SK-N-SH treated with all-trans-retinoic acid at 6 μM for 48 hours (cell line): Measurements from ENCODE around the gene DOK6.

ENCODE experiments used
- ATAC-seq: fragments of 200-7000 bp; cut with Tn5 transposase; 3 replicates; pipeline ENCODE4 v1.9.1; 2020; ENCODE audit warnings: mild to moderate bottlenecking, moderate library complexity
- ARNTL ChIP-seq: fragments of 450-650 bp; formaldehyde crosslinking; IDR thresholded peaks from 2 replicates; pipeline ENCODE4 v1.5.0; 2020; ENCODE audit warnings: low read depth, mild to moderate bottlenecking, moderate library complexity, borderline replicate concordance
- BACH2 ChIP-seq: fragments of 250-450 bp; sonication (Bioruptor Pico); IDR thresholded peaks from 2 replicates; pipeline ENCODE4 v1.9.0; 2021; ENCODE audit warnings: mild to moderate bottlenecking, borderline replicate concordance
- CSDC2 ChIP-seq: fragments of 250-450 bp; sonication (Bioruptor Pico); IDR thresholded peaks from 2 replicates; pipeline ENCODE4 v1.5.0; 2020; ENCODE audit warnings: mild to moderate bottlenecking, moderate library complexity
- ESRRG ChIP-seq: fragments of 250-450 bp; sonication (Bioruptor Pico); IDR thresholded peaks from 2 replicates; pipeline ENCODE4 v1.6.1; 2021; ENCODE audit warnings: mild to moderate bottlenecking
- GLIS3 ChIP-seq: fragments of 250-450 bp; sonication (Bioruptor Pico); IDR thresholded peaks from 2 replicates; pipeline ENCODE4 v1.5.0; 2020; ENCODE audit warnings: mild to moderate bottlenecking, moderate library complexity
- ISL1 ChIP-seq: fragments of 250-450 bp; sonication (Bioruptor Pico); IDR thresholded peaks from 2 replicates; pipeline ENCODE4 v2.1.2; 2022; ENCODE audit warnings: mild to moderate bottlenecking, moderate library complexity
- OSR1 ChIP-seq: fragments of 250-450 bp; sonication (Bioruptor Pico); IDR thresholded peaks from 2 replicates; pipeline ENCODE4 v1.8.0; 2022; ENCODE audit warnings: moderate library complexity, mild to moderate bottlenecking, inconsistent platforms
- POU6F1 ChIP-seq: fragments of 250-450 bp; sonication (Bioruptor Pico); IDR thresholded peaks from 2 replicates; pipeline ENCODE4 v1.8.0; 2021; ENCODE audit warnings: low read depth, mild to moderate bottlenecking, moderate library complexity, borderline replicate concordance
- PPARA ChIP-seq: fragments of 250-450 bp; sonication (Bioruptor Pico); IDR thresholded peaks from 2 replicates; pipeline ENCODE4 v1.5.0; 2020; ENCODE audit warnings: mild to moderate bottlenecking, borderline replicate concordance
- RARB ChIP-seq: fragments of 250-450 bp; sonication (Bioruptor Pico); IDR thresholded peaks from 2 replicates; pipeline ENCODE4 v1.8.0; 2021; ENCODE audit warnings: mild to moderate bottlenecking, moderate library complexity
- SNAI2 ChIP-seq: fragments of 250-450 bp; sonication (Bioruptor Pico); IDR thresholded peaks from 2 replicates; pipeline ENCODE4 v1.5.0; 2020; ENCODE audit warnings: mild to moderate bottlenecking, moderate library complexity
- TOX ChIP-seq: fragments of 250-450 bp; sonication (Bioruptor Pico); IDR thresholded peaks from 2 replicates; pipeline ENCODE4 v1.8.0; 2021; ENCODE audit warnings: mild to moderate bottlenecking, moderate library complexity, borderline replicate concordance
- TSHZ2 ChIP-seq: fragments of 250-450 bp; sonication (Bioruptor Pico); IDR thresholded peaks from 2 replicates; pipeline ENCODE4 v1.5.0; 2020; ENCODE audit warnings: mild to moderate bottlenecking, moderate library complexity
- ZC3H10 ChIP-seq: fragments of 250-450 bp; sonication (Bioruptor Pico); IDR thresholded peaks from 2 replicates; pipeline ENCODE4 v1.5.1; 2021; ENCODE audit warnings: mild to moderate bottlenecking, moderate library complexity
- ZFP3 ChIP-seq: fragments of 250-450 bp; sonication (Bioruptor Pico); IDR thresholded peaks from 2 replicates; pipeline ENCODE4 v1.5.0; 2020; ENCODE audit warnings: mild to moderate bottlenecking, moderate library complexity
- ZFP30 ChIP-seq: fragments of 450-650 bp; formaldehyde crosslinking; IDR thresholded peaks from 2 replicates; pipeline ENCODE4 v1.5.0; 2022; ENCODE audit warnings: mild to moderate bottlenecking, moderate library complexity
- ZNF565 ChIP-seq: fragments of 450-650 bp; formaldehyde crosslinking; conservative IDR thresholded peaks from 2 replicates; pipeline ENCODE4 v1.5.0; 2020; ENCODE audit warnings: low read depth, mild to moderate bottlenecking, moderate library complexity
- ZNF70 ChIP-seq: fragments of 450-650 bp; formaldehyde crosslinking; IDR thresholded peaks from 2 replicates; pipeline ENCODE4 v1.5.0; 2020; ENCODE audit warnings: mild to moderate bottlenecking, moderate library complexity
- ZNF8 ChIP-seq: fragments of 450-650 bp; formaldehyde crosslinking; IDR thresholded peaks from 2 replicates; pipeline ENCODE4 v1.5.0; 2020; ENCODE audit warnings: mild to moderate bottlenecking, moderate library complexity
- TF ChIP-seq, protein P1 (sequence below): fragments of 250-450 bp; sonication (Bioruptor Pico); IDR thresholded peaks from 2 replicates; pipeline ENCODE4 v1.5.1; 2020; ENCODE audit warnings: low read depth, mild to moderate bottlenecking, moderate library complexity
- TF ChIP-seq, protein P2 (sequence below): fragments of 250-450 bp; sonication (Bioruptor Pico); IDR thresholded peaks from 2 replicates; pipeline ENCODE4 v1.5.1; 2021; ENCODE audit warnings: mild to moderate bottlenecking, moderate library complexity
- TF ChIP-seq, protein P3 (sequence below): fragments of 250-450 bp; sonication (Bioruptor Pico); IDR thresholded peaks from 2 replicates; pipeline ENCODE4 v1.8.0; 2020; ENCODE audit warnings: mild to moderate bottlenecking, moderate library complexity, borderline replicate concordance

Gene DOK6

DNA sequence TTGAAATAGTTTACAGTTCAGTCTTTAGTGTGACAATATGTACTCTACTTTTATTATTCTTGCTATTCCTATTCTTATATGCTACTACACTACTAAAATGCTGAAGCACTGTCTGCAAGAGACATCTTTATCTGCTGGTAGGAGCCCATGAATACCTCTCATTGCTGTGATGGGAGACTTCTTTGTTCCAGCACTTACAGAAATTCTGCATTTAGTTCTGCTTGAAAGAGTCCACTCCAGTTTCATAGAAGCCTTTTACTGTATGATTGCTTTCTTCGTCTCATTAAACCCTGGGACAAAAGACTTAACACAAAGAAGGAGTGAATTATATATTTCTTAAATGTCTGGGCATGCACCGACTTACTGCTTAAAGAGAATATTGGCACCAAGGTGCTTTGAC, 274.3 kb downstream of the DOK6 start:
- ATAC-seq: no peak
- TF ChIP-seq ARNTL (CRISPR knock-in tag) (no peak), SNAI2 (no peak), ESRRG (CRISPR knock-in tag) (no peak), TOX (no peak), ISL1 (CRISPR knock-in tag) (no peak), BACH2 (no peak), OSR1 (CRISPR knock-in tag) (no peak), ZC3H10 (CRISPR knock-in tag) (no peak), PPARA (CRISPR knock-in tag) (no peak), ZNF565 (CRISPR knock-in tag) (no peak), POU6F1 (CRISPR knock-in tag) (no peak), CSDC2 (no peak)
- TF ChIP-seq, protein P1, sequence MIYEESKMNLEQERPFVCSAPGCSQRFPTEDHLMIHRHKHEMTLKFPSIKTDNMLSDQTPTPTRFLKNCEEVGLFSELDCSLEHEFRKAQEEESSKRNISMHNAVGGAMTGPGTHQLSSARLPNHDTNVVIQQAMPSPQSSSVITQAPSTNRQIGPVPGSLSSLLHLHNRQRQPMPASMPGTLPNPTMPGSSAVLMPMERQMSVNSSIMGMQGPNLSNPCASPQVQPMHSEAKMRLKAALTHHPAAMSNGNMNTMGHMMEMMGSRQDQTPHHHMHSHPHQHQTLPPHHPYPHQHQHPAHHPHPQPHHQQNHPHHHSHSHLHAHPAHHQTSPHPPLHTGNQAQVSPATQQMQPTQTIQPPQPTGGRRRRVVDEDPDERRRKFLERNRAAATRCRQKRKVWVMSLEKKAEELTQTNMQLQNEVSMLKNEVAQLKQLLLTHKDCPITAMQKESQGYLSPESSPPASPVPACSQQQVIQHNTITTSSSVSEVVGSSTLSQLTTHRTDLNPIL (CRISPR knock-in tag): no peak
- TF ChIP-seq, protein P2, sequence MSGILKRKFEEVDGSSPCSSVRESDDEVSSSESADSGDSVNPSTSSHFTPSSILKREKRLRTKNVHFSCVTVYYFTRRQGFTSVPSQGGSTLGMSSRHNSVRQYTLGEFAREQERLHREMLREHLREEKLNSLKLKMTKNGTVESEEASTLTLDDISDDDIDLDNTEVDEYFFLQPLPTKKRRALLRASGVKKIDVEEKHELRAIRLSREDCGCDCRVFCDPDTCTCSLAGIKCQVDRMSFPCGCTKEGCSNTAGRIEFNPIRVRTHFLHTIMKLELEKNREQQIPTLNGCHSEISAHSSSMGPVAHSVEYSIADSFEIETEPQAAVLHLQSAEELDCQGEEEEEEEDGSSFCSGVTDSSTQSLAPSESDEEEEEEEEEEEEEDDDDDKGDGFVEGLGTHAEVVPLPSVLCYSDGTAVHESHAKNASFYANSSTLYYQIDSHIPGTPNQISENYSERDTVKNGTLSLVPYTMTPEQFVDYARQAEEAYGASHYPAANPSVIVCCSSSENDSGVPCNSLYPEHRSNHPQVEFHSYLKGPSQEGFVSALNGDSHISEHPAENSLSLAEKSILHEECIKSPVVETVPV (CRISPR knock-in tag): no peak
- TF ChIP-seq, protein P3, sequence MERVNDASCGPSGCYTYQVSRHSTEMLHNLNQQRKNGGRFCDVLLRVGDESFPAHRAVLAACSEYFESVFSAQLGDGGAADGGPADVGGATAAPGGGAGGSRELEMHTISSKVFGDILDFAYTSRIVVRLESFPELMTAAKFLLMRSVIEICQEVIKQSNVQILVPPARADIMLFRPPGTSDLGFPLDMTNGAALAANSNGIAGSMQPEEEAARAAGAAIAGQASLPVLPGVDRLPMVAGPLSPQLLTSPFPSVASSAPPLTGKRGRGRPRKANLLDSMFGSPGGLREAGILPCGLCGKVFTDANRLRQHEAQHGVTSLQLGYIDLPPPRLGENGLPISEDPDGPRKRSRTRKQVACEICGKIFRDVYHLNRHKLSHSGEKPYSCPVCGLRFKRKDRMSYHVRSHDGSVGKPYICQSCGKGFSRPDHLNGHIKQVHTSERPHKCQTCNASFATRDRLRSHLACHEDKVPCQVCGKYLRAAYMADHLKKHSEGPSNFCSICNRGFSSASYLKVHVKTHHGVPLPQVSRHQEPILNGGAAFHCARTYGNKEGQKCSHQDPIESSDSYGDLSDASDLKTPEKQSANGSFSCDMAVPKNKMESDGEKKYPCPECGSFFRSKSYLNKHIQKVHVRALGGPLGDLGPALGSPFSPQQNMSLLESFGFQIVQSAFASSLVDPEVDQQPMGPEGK (CRISPR knock-in tag): no peak

GRCh38 chr18:69677595-69677994, 276.9 kb downstream of the DOK6 start:
- TF ChIP-seq ESRRG (CRISPR knock-in tag) (no peak), GLIS3 (CRISPR knock-in tag) (no peak), ZNF565 (CRISPR knock-in tag) (no peak), ZNF8 (no peak), ZNF70 (CRISPR knock-in tag) (no peak), ARNTL (CRISPR knock-in tag) (no peak), ZFP30 (CRISPR knock-in tag) (no peak)
- ATAC-seq: no peak

DNA sequence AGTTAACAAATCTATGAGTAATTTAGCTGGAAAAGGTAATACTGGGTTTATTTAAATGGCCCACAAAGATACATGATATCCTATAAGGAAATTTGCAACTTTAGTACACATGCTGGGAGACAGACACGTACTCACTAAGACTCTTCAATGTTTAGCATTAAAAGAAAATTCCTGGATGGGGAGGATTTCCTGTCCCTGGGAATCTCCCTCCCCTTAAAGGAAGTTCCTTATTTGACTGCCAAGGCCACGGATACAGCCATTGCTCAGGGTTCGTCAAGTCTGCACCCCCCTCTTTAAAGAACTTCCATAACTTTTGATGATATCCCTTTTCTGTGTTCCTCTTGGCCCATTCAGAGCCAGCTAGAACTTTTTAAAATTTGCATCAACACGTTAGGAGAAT, 279.4 kb downstream of the DOK6 start:
- TF ChIP-seq, protein P1 (CRISPR knock-in tag): no peak
- no peak for TF ChIP-seq RARB (CRISPR knock-in tag)
- TF ChIP-seq OSR1 (CRISPR knock-in tag): no peak
- TF ChIP-seq PPARA (CRISPR knock-in tag): no peak
- TF ChIP-seq ISL1 (CRISPR knock-in tag): no peak
- no peak for TF ChIP-seq TSHZ2 (CRISPR knock-in tag)
- TF ChIP-seq ZFP3 (CRISPR knock-in tag): no peak
- TF ChIP-seq, protein P3 (CRISPR knock-in tag): no peak
- no peak for TF ChIP-seq POU6F1 (CRISPR knock-in tag)
- TF ChIP-seq ESRRG (CRISPR knock-in tag): no peak
- TF ChIP-seq GLIS3 (CRISPR knock-in tag): no peak
- TF ChIP-seq, all 23 proteins: peak for 0

More for the DNA sequence above, 279.4 kb downstream of the DOK6 start:
- no peak for ATAC-seq
